Naive thymus-derived CD8-positive, alpha-beta T cell (primary cell): Measurements from ENCODE around the gene RABEPK. TPM values are rescaled to one million over a fixed set of nuclear protein-coding genes. Genes with fewer than 3 reads are reported as not detected.
A peak's percentile ranks its signal among the peaks of the same experiment; 100 is the strongest.

Experiments used
- ATAC-seq, 2 donors: fragments of 150-1000 bp; cut with Tn5 transposase in 1 of 2; sonication (Bioruptor Pico), chemical (Tn5 transposase) in 1 of 2; 1 replicate in 1 of 2; 2 replicates in 1 of 2; pipeline ENCODE4 v1.10.0; 2021; ENCODE audit warnings: mild to moderate bottlenecking in 2 of 2, moderate library complexity in 2 of 2
- POLR2A ChIA-PET: fragments of 350-600 bp; sonication (Branson Sonifier 250); formaldehyde crosslinking; loops from one replicate; lab custom pipeline; 2021; ENCODE audit warnings: antibody characterized with exemption; lab: Charles Lee
- DNase-seq, 10 donors: peaks; one replicate each; pipeline versions ENCODE4 v3.0.0 to v3.0.0-alpha.2; 2020 to 2022
- H3K27ac Mint-ChIP-seq, 10 donors: one replicate each; pipeline ENCODE4 v1.8.0; 2020 to 2022; ENCODE audit warnings: mild to moderate bottlenecking in 10 of 10, mixed read lengths in 10 of 10, moderate library complexity in 4 of 10, inconsistent platforms in 1 of 10
- H3K27me3 Mint-ChIP-seq, 5 donors: one replicate each; pipeline ENCODE4 v1.8.0; 2021 to 2022; ENCODE audit warnings: mixed read lengths in 5 of 5
- H3K36me3 Mint-ChIP-seq, 3 donors: one replicate each; pipeline ENCODE4 v1.8.0; 2020 to 2022; ENCODE audit warnings: mixed read lengths in 3 of 3, mild to moderate bottlenecking in 2 of 3, inconsistent platforms in 1 of 3
- H3K4me1 Mint-ChIP-seq, 4 donors: one replicate each; pipeline ENCODE4 v1.8.0; 2021 to 2022; ENCODE audit warnings: mixed read lengths in 4 of 4
- H3K4me3 Mint-ChIP-seq, 10 donors: one replicate each; pipeline ENCODE4 v1.8.0; 2020 to 2022; ENCODE audit warnings: mild to moderate bottlenecking in 10 of 10, mixed read lengths in 10 of 10, moderate library complexity in 6 of 10, inconsistent platforms in 1 of 10
- H3K9me3 Mint-ChIP-seq, 9 donors: one replicate each; pipeline ENCODE4 v1.8.0; 2020 to 2022; ENCODE audit warnings: mixed read lengths in 9 of 9, mild to moderate bottlenecking in 3 of 9, inconsistent platforms in 1 of 9, moderate library complexity in 1 of 9
- polyA plus RNA-seq, 3 donors: library from polyadenylated mRNA; unstranded; fragments of 300-500 nt; fragmentation: Illumina TruSeq; gene quantifications; one replicate each; pipeline ENCODE4 v1.2.3, GENCODE V29; 2021
- total RNA-seq, 8 experiments: library from RNA in 2 of 8; stranded (reverse) in 2 of 8; gene quantifications; one replicate each; pipeline ENCODE4 v1.2.3 and lab custom pipeline; 2021 to 2026

Gene RABEPK
- total and polyA plus RNA-seq, 5 experiments from 2014 or later, result 13.1 to 44.2 (median 29.4) TPM

GRCh38 chr9:125238915-125239446, 38.6 kb downstream of the RABEPK start:
- Mint-ChIP-seq H3K9me3 (no peaks in the 10 kb centered on the region), H3K27ac (peak overlapping the region; percentile 23 to 99 (median 87)), H3K4me3 (peak overlapping the region; percentile 93 to 99 (median 98)), H3K4me1 (peaks cover 35 to 75% (median 64%) of the 10 kb centered on the region in 4 donors), H3K36me3 (peaks cover 12 to 67% (median 42%) of the 10 kb centered on the region in 3 donors), H3K27me3 (peaks cover 0 to 3% (median 0%) of the 10 kb centered on the region in 5 donors)
- DNase-seq (no peak), ATAC-seq (no peak)
- POLR2A ChIA-PET, result interaction anchor here (0.7 kb wide), 1 partner anchor 9 kb away, joined by 3 read pairs; no protein-coding TSS in a partner anchor

GRCh38 chr9:125239631-125240597, 39.6 kb downstream of the RABEPK start:
- POLR2A ChIA-PET, result interaction anchor here (0.6 to 4.0 kb wide), 9 partner anchors 8 to 60 kb away, joined by 3 to 133 read pairs (median 10); partner anchors contain the start of genes GAPVD1, PPP6C and RABEPK
- peak overlapping the region; percentile 93 to 99 (median 98) for H3K4me3 Mint-ChIP-seq
- H3K9me3 Mint-ChIP-seq, result no peaks in the 10 kb centered on the region
- peaks cover 0 to 3% (median 0%) of the 10 kb centered on the region in 5 donors for H3K27me3 Mint-ChIP-seq
- H3K36me3 Mint-ChIP-seq, result peaks cover 12 to 60% (median 42%) of the 10 kb centered on the region in 3 donors
- peaks cover 35 to 72% (median 61%) of the 10 kb centered on the region in 4 donors for H3K4me1 Mint-ChIP-seq
- no peak for DNase-seq
- peak overlapping the region; percentile 97 to 100 (median 100) for H3K27ac Mint-ChIP-seq
- ATAC-seq, result no peak

- POLR2A ChIA-PET, result interaction anchor here (0.5 to 4.0 kb wide), 18 partner anchors 9 to 379 kb away, joined by 3 to 133 read pairs (median 7); partner anchors contain the start of genes ARPC5L, GAPVD1, GOLGA1 and PPP6C
- H3K4me3 Mint-ChIP-seq, result peak overlapping the region; percentile 93 to 99 (median 98)
- DNase-seq (peak in 6 of 10 donors; percentile 4 to 66 (median 28)), ATAC-seq (peak; percentile 5 to 10)
- peaks cover 0 to 3% (median 0%) of the 10 kb centered on the region in 5 donors for H3K27me3 Mint-ChIP-seq
- peaks cover 29 to 65% (median 54%) of the 10 kb centered on the region in 4 donors for H3K4me1 Mint-ChIP-seq
- peaks cover 12 to 53% (median 35%) of the 10 kb centered on the region in 3 donors for H3K36me3 Mint-ChIP-seq
- H3K27ac Mint-ChIP-seq, result peak overlapping the region; percentile 97 to 100 (median 100)
- H3K9me3 Mint-ChIP-seq, result no peaks in the 10 kb centered on the region
Measured at GRCh38 chr9:125240649-125240999, 40.3 kb downstream of the RABEPK start.

- Mint-ChIP-seq H3K27ac (peak within 1 kb of the TSS; percentile 97 to 100 (median 100)), H3K27me3 (peaks cover 0 to 3% (median 0%) of the 10 kb centered on the region in 5 donors), H3K9me3 (no peaks in the 10 kb centered on the region), H3K36me3 (peaks cover 12 to 47% (median 30%) of the 10 kb centered on the region in 3 donors), H3K4me1 (peaks cover 27 to 59% (median 48%) of the 10 kb centered on the region in 4 donors), H3K4me3 (peak within 1 kb of the TSS; percentile 93 to 99 (median 98))
- POLR2A ChIA-PET, result interaction anchor here (0.5 to 4.0 kb wide), 29 partner anchors 10 to 379 kb away, joined by 3 to 133 read pairs (median 5); partner anchors contain the start of genes ARPC5L, GAPVD1, GOLGA1 and PPP6C
- ATAC-seq, result peak; percentile 89 to 91
- peak; percentile 95 to 100 (median 99) for DNase-seq
Measured at GRCh38 chr9:125241000-125241862, 40.9 kb downstream of the RABEPK start, which contains the start of gene HSPA5. TSS of gene HSPA5 (minus strand) at chr9:125241343. CDS start at chr9:125241126, 217 bp downstream.

GRCh38 chr9:125241863-125242739, 41.8 kb downstream of the RABEPK start:
- no peaks in the 10 kb centered on the region for H3K9me3 Mint-ChIP-seq
- peak overlapping the region; percentile 93 to 99 (median 98) for H3K4me3 Mint-ChIP-seq
- peaks cover 12 to 38% (median 21%) of the 10 kb centered on the region in 3 donors for H3K36me3 Mint-ChIP-seq
- peaks cover 0 to 3% (median 0%) of the 10 kb centered on the region in 5 donors for H3K27me3 Mint-ChIP-seq
- POLR2A ChIA-PET, result interaction anchor here (0.6 to 4.0 kb wide), 24 partner anchors 10 to 380 kb away, joined by 3 to 133 read pairs (median 5); partner anchors contain the start of genes ARPC5L, GAPVD1, GOLGA1 and PPP6C
- DNase-seq (no peak), ATAC-seq (peak in 1 of 2 donors; percentile 22)
- peaks cover 20 to 50% (median 40%) of the 10 kb centered on the region in 4 donors for H3K4me1 Mint-ChIP-seq
- peak overlapping the region; percentile 97 to 100 (median 100) for H3K27ac Mint-ChIP-seq

GRCh38 chr9:125243792-125244260, 43.5 kb downstream of the RABEPK start:
- H3K36me3 Mint-ChIP-seq, result peaks cover 7 to 21% (median 9%) of the 10 kb centered on the region in 3 donors
- peak overlapping the region in 3 of 10 donors; percentile 1 to 41 (median 34) for H3K4me3 Mint-ChIP-seq
- H3K9me3 Mint-ChIP-seq, result no peaks in the 10 kb centered on the region
- no peak for ATAC-seq
- no peak for DNase-seq
- peaks cover 12 to 33% (median 23%) of the 10 kb centered on the region in 4 donors for H3K4me1 Mint-ChIP-seq
- POLR2A ChIA-PET, result interaction anchor here (0.5 to 4.0 kb wide), 4 partner anchors 14 to 124 kb away, joined by 5 to 133 read pairs (median 42); partner anchors contain the start of genes PPP6C and RABEPK
- H3K27me3 Mint-ChIP-seq, result peaks cover 0 to 3% (median 0%) of the 10 kb centered on the region in 5 donors
- peak overlapping the region in 1 of 10 donors; percentile 37 for H3K27ac Mint-ChIP-seq

- peak overlapping the region in 1 of 10 donors; percentile 60 for H3K27ac Mint-ChIP-seq
- POLR2A ChIA-PET, result no interaction called here
- DNase-seq, result no peak
- H3K4me1 Mint-ChIP-seq, result peaks cover 6 to 14% (median 11%) of the 10 kb centered on the region in 4 donors
- no peaks in the 10 kb centered on the region for H3K9me3 Mint-ChIP-seq
- H3K27me3 Mint-ChIP-seq, result peaks cover 0 to under 1% (median 0%) of the 10 kb centered on the region in 5 donors
- no peak overlapping the region for H3K4me3 Mint-ChIP-seq
- ATAC-seq, result no peak
- peaks cover 0 to under 1% (median under 1%) of the 10 kb centered on the region in 3 donors for H3K36me3 Mint-ChIP-seq
Measured at GRCh38 chr9:125246261-125246667, 45.9 kb downstream of the RABEPK start.

GRCh38 chr9:125254231-125254630, 53.9 kb downstream of the RABEPK start:
- H3K36me3 Mint-ChIP-seq, result no peaks in the 10 kb centered on the region
- H3K4me1 Mint-ChIP-seq, result peaks cover 0 to 3% (median under 1%) of the 10 kb centered on the region in 4 donors
- no peak overlapping the region for H3K4me3 Mint-ChIP-seq
- H3K27me3 Mint-ChIP-seq, result peaks cover 0 to 2% (median 0%) of the 10 kb centered on the region in 5 donors
- DNase-seq (no peak), ATAC-seq (no peak)
- POLR2A ChIA-PET, result interaction anchor here (2.3 kb wide), 1 partner anchor 13 kb away, joined by 10 read pairs; the partner anchor contains the start of gene HSPA5
- no peaks in the 10 kb centered on the region for H3K9me3 Mint-ChIP-seq
- no peak overlapping the region for H3K27ac Mint-ChIP-seq

GRCh38 chr9:125255781-125256391, 55.5 kb downstream of the RABEPK start:
- no peak for DNase-seq
- peaks cover 2 to 15% (median 4%) of the 10 kb centered on the region in 4 donors for H3K4me1 Mint-ChIP-seq
- H3K36me3 Mint-ChIP-seq, result no peaks in the 10 kb centered on the region
- no peaks in the 10 kb centered on the region for H3K9me3 Mint-ChIP-seq
- peak in 1 of 2 donors; percentile 47 for ATAC-seq
- POLR2A ChIA-PET, result interaction anchor here (2.3 kb wide), 1 partner anchor 15 kb away, joined by 10 read pairs; the partner anchor contains the start of gene HSPA5
- H3K27me3 Mint-ChIP-seq, result peaks cover 0 to 2% (median 0%) of the 10 kb centered on the region in 5 donors
- H3K27ac Mint-ChIP-seq, result no peak overlapping the region
- no peak overlapping the region for H3K4me3 Mint-ChIP-seq
